CD14-positive monocyte (primary cell): ENCODE measurements around the gene ZNF480. TPM values are rescaled to one million over a fixed set of nuclear protein-coding genes. Genes with fewer than 3 reads are reported as not detected.

Experiments
- DNase-seq, 3 donors: peaks; one replicate each; pipeline ENCODE4 v3.0.0-alpha.2; 2011 to 2022
- H2AFZ ChIP-seq: 2 replicates; pipeline ENCODE4 v1.6.0; 2012; ENCODE audit warnings: mild to moderate bottlenecking, low read depth, low read length, inconsistent platforms; ENCODE audit not compliant: insufficient read depth, poor library complexity, severe bottlenecking
- H3K27ac ChIP-seq, 2 donors: 1 replicate in 1 of 2; 2 replicates in 1 of 2; pipeline ENCODE4 v1.5.1; 2012 to 2013; ENCODE audit warnings: low read length in 2 of 2, control low read depth in 1 of 2, inconsistent platforms in 1 of 2, low read depth in 1 of 2, mild to moderate bottlenecking in 1 of 2
- H3K27me3 ChIP-seq, 2 donors: one replicate each; pipeline versions ENCODE4 v1.6.0 to v1.6.1; 2011 to 2013; ENCODE audit warnings: low read length in 2 of 2; ENCODE audit not compliant: control insufficient read depth in 2 of 2, insufficient read depth in 2 of 2
- H3K36me3 ChIP-seq, 2 donors: replicated peaks in 1 of 2; 1 replicate in 1 of 2; 2 replicates in 1 of 2; pipeline versions ENCODE4 v1.5.1 to v1.6.1; 2012 to 2013; ENCODE audit warnings: low read length in 2 of 2, control low read depth in 1 of 2, inconsistent platforms in 1 of 2, mild to moderate bottlenecking in 1 of 2; ENCODE audit not compliant: insufficient read depth in 2 of 2, control insufficient read depth in 1 of 2
- H3K4me1 ChIP-seq, 2 donors: 1 replicate in 1 of 2; 2 replicates in 1 of 2; pipeline versions ENCODE4 v1.5.1 to v1.6.1; 2012 to 2013; ENCODE audit warnings: low read length in 2 of 2, control low read depth in 1 of 2, inconsistent platforms in 1 of 2, mild to moderate bottlenecking in 1 of 2, moderate library complexity in 1 of 2; ENCODE audit not compliant: insufficient read depth in 2 of 2, control insufficient read depth in 1 of 2
- H3K4me2 ChIP-seq: replicated peaks from 2 replicates; pipeline ENCODE3; 2012; ENCODE audit warnings: low read length, moderate library complexity, mild to moderate bottlenecking; ENCODE audit not compliant: poor library complexity, severe bottlenecking; ENCODE audit errors: extremely low read depth
- H3K4me3 ChIP-seq, 3 experiments: fragments of 200-600 bp in 1 of 3; sonication (generic) in 1 of 3; replicated peaks in 1 of 3; 1 replicate in 2 of 3; 2 replicates in 1 of 3; pipeline ENCODE4 v1.5.1; 2011 to 2013; ENCODE audit warnings: low read length in 3 of 3, mild to moderate bottlenecking in 3 of 3, control low read depth in 2 of 3, low read depth in 2 of 3, inconsistent platforms in 1 of 3, moderate library complexity in 1 of 3
- H3K79me2 ChIP-seq: 2 replicates; pipeline ENCODE4 v1.6.0; 2012; ENCODE audit warnings: mild to moderate bottlenecking, control low read depth, inconsistent platforms, low read length, moderate library complexity; ENCODE audit not compliant: insufficient read depth
- H3K9ac ChIP-seq: 2 replicates; pipeline ENCODE4 v1.6.0; 2017; ENCODE audit warnings: low read length, mild to moderate bottlenecking; ENCODE audit not compliant: insufficient read depth, poor library complexity, severe bottlenecking
- H3K9me3 ChIP-seq, 2 donors: replicated peaks in 1 of 2; 1 replicate in 1 of 2; 2 replicates in 1 of 2; pipeline versions ENCODE4 v1.5.1 to v1.6.1; 2012 to 2013; ENCODE audit warnings: low read length in 2 of 2, control low read depth in 1 of 2; ENCODE audit not compliant: control insufficient read depth in 1 of 2, insufficient read depth in 1 of 2
- H4K20me1 ChIP-seq: 2 replicates; pipeline ENCODE4 v1.6.0; 2012; ENCODE audit warnings: mild to moderate bottlenecking, low read length, control low read depth, moderate library complexity; ENCODE audit not compliant: insufficient read depth
- H3K27ac Mint-ChIP-seq, 7 donors: one replicate each; pipeline ENCODE4 v1.8.0; 2020; ENCODE audit warnings: mild to moderate bottlenecking in 7 of 7, mixed read lengths in 7 of 7, moderate library complexity in 6 of 7, inconsistent platforms in 2 of 7
- H3K27me3 Mint-ChIP-seq, 3 donors: one replicate each; pipeline ENCODE4 v1.8.0; 2021 to 2022; ENCODE audit warnings: low read depth in 3 of 3, mild to moderate bottlenecking in 3 of 3, mixed read lengths in 3 of 3, moderate library complexity in 3 of 3, inconsistent platforms in 1 of 3
- H3K36me3 Mint-ChIP-seq, 2 donors: one replicate each; pipeline ENCODE4 v1.8.0; 2020; ENCODE audit warnings: mixed read lengths in 2 of 2, inconsistent platforms in 1 of 2, mild to moderate bottlenecking in 1 of 2
- H3K4me1 Mint-ChIP-seq: one replicate; pipeline ENCODE4 v1.8.0; 2020; ENCODE audit warnings: mild to moderate bottlenecking, mixed read lengths
- H3K4me3 Mint-ChIP-seq, 2 donors: one replicate each; pipeline ENCODE4 v1.8.0; 2020; ENCODE audit warnings: mild to moderate bottlenecking in 2 of 2, mixed read lengths in 2 of 2, moderate library complexity in 1 of 2
- H3K9me3 Mint-ChIP-seq, 7 donors: one replicate each; pipeline ENCODE4 v1.8.0; 2020 to 2022; ENCODE audit warnings: mixed read lengths in 7 of 7, mild to moderate bottlenecking in 6 of 7, moderate library complexity in 6 of 7, inconsistent platforms in 2 of 7
- CTCF ChIP-seq: fragments of 200-600 bp; IDR thresholded peaks from one replicate; pipeline ENCODE4 v1.8.0; 2022; ENCODE audit warnings: antibody characterized with exemption, mild to moderate bottlenecking
- WGBS: methylation state at CpG from one replicate; pipeline ENCODE4 v1.1.5; 2013; ENCODE audit warnings: missing lambda C conversion rate; ENCODE audit not compliant: insufficient coverage; 5-methylcytosine and 5-hydroxymethylcytosine counted together
- intact Hi-C, 2 donors: fragments of 100-400 bp; cut with micrococcal nuclease; formaldehyde crosslinking; loops; one replicate each; pipeline versions ENCODE4 v1.15.0 to v1.15.1; 2023
- polyA plus RNA-seq, 3 donors: library from polyadenylated mRNA; depleted of rRNA in 1 of 3; unstranded in 2 of 3; stranded (reverse) in 1 of 3; fragments of 300-500 nt in 2 of 3; fragments of >200 nt in 1 of 3; fragmentation: Illumina TruSeq in 2 of 3; gene quantifications; 1 replicate in 2 of 3; 2 replicates in 1 of 3; pipeline ENCODE4 v1.2.3, GENCODE V29; 2012 to 2021

The ZNF480 gene
- polyA plus RNA-seq, 3 donors = 6.6 to 7.6 (median 7.4) TPM

- 0% methylated on average over 58 of the region's 70 CpGs for WGBS
- Histone ChIP-seq H3K9ac (peak within 1 kb of the TSS; percentile 100), H3K4me3 (peak within 1 kb of the TSS; percentile 89 to 97 (median 97)), H3K4me1 (peaks cover 9 to 15% of the 10 kb centered on the region in 2 donors), H3K36me3 (peaks cover 0 to 30% of the 10 kb centered on the region in 2 donors), H3K27ac (peak within 1 kb of the TSS; percentile 99), H3K4me2 (peak within 1 kb of the TSS; percentile 96), H3K79me2 (peaks cover 49% of the 10 kb centered on the region), H3K27me3 (no peaks in the 10 kb centered on the region), H4K20me1 (no peaks in the 10 kb centered on the region), H3K9me3 (peaks cover 43 to 50% of the 10 kb centered on the region in 2 donors), H2AFZ (peak within 1 kb of the TSS; percentile 87)
- peaks cover 14% of the 10 kb centered on the region for H3K4me1 Mint-ChIP-seq
- no peaks in the 10 kb centered on the region for H3K27me3 Mint-ChIP-seq
- H3K36me3 Mint-ChIP-seq = peaks cover 26 to 37% of the 10 kb centered on the region in 2 donors
- peak within 1 kb of the TSS; percentile 95 to 99 (median 98) for H3K27ac Mint-ChIP-seq
- peak within 1 kb of the TSS; percentile 97 to 100 for H3K4me3 Mint-ChIP-seq
- peak; percentile 94 to 96 (median 95) for DNase-seq
- peaks cover 25 to 70% (median 57%) of the 10 kb centered on the region in 7 donors for H3K9me3 Mint-ChIP-seq
- intact Hi-C loops = loop anchor here (1.0 to 10.0 kb wide), 4 partner anchors 27 to 465 kb away; partner anchors contain the start of genes ZNF480 (in 1 of the 2) and ZNF611 (in 1 of the 2)
- TF ChIP-seq CTCF = no peak
Observed at GRCh38 chr19:52269338-52270261, 27.4 kb upstream of the ZNF480 start, which contains the start of gene ZNF766. TSS of gene ZNF766 (plus strand) at chr19:52269587. CDS start at chr19:52269614, 27 bp downstream.

GRCh38 chr19:52270266-52270885 lies 26.6 kb upstream of the ZNF480 start:
- peaks cover 28 to 70% (median 60%) of the 10 kb centered on the region in 7 donors for H3K9me3 Mint-ChIP-seq
- peak overlapping the region; percentile 96 for H3K4me2 ChIP-seq
- peak overlapping the region; percentile 87 for H2AFZ ChIP-seq
- intact Hi-C loops = loop anchor here in 1 of 2 donors (10.0 kb wide), 1 partner anchor 264 kb away; no protein-coding TSS in a partner anchor
- H3K27me3 Mint-ChIP-seq = no peaks in the 10 kb centered on the region
- peak; percentile 6 to 12 (median 8) for DNase-seq
- H3K9ac ChIP-seq = peak overlapping the region; percentile 100
- H3K27me3 ChIP-seq = no peaks in the 10 kb centered on the region
- H3K4me3 ChIP-seq = peak overlapping the region; percentile 89 to 97 (median 97)
- peak overlapping the region; percentile 95 to 99 (median 98) for H3K27ac Mint-ChIP-seq
- peaks cover 47 to 52% of the 10 kb centered on the region in 2 donors for H3K9me3 ChIP-seq
- peaks cover 14% of the 10 kb centered on the region for H3K4me1 Mint-ChIP-seq
- WGBS = 10% methylated on average over 10 of the region's 11 CpGs
- peaks cover 0 to 36% of the 10 kb centered on the region in 2 donors for H3K36me3 ChIP-seq
- H3K79me2 ChIP-seq = peaks cover 57% of the 10 kb centered on the region
- no peaks in the 10 kb centered on the region for H4K20me1 ChIP-seq
- no peak for TF ChIP-seq CTCF
- peaks cover 26 to 38% of the 10 kb centered on the region in 2 donors for H3K36me3 Mint-ChIP-seq
- H3K4me3 Mint-ChIP-seq = peak overlapping the region; percentile 97 to 100
- H3K27ac ChIP-seq = peak overlapping the region; percentile 99
- H3K4me1 ChIP-seq = peaks cover 9 to 15% of the 10 kb centered on the region in 2 donors
